ENCODE results near the gene GSK3B. TPM values are rescaled to one million over a fixed set of nuclear protein-coding genes. Genes with fewer than 3 reads are reported as not detected.

GSK3B gene
- total and polyA plus RNA-seq, 2 donors (not counting 3 experiments of a cell fraction or from before 2014, with no cell fraction given): 22.1 to 50.1 TPM

DNA sequence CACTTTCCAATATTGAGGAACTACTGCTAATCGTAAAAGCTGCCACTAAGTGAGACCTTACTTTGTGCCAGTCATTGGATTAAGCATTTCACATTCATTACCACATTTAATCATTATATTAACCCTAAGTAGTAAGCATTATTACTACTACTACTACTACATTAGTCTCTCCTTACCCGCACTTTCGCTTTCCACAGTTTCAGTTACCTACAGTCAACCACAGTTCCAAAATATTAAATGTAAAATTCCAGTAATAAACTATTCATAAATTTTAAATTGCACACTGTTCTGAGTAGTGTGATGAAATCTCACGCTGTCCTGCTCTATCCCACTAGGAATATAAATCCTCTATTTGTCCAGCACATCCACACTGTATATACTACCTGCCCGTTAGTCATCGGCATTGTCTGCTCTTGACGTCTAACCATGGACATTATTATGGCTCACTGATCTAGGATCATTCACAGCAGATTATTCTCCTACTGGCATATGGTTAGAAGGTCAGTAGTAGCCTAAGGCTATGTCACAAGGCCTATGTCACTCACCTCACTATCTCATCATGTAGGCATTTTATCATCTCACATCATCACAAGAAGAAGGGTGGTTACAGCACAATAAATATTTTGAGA, 121.1 kb downstream of the GSK3B start:
- H2AFZ ChIP-seq (ENCODE audit: low read depth, low read length): no peak overlapping the region
- peaks cover 77% of the 10 kb centered on the region for H3K79me2 ChIP-seq (ENCODE audit: control insufficient read depth, insufficient read depth, low read length)
- H3K27me3 ChIP-seq (ENCODE audit: control insufficient read depth in 2 of 2, insufficient read depth in 2 of 2, low read length in 2 of 2): no peaks in the 10 kb centered on the region
- no peaks in the 10 kb centered on the region for H3K4me1 ChIP-seq (ENCODE audit: control insufficient read depth, extremely low read depth, insufficient read depth, low read length)
- no peak for FAIRE-seq
- intact Hi-C loops (cut with micrococcal nuclease): no loop called here
- ChIA-PET CTCF (interaction anchor here (1.1 kb wide), 1 partner anchor 18 kb away, joined by 3 read pairs; no protein-coding TSS in a partner anchor), POLR2A (no interaction called here)
- BruUV-seq (replicated peaks): no TSS peak
- peaks cover 11% of the 10 kb centered on the region for H4K20me1 ChIP-seq (replicated peaks; ENCODE audit: control insufficient read depth, extremely low read depth, insufficient read depth, low read length)
- H3K9me3 ChIP-seq (replicated peaks; ENCODE audit: control insufficient read depth, insufficient read depth, low read length): no peaks in the 10 kb centered on the region
- no peak overlapping the region for H3K27ac ChIP-seq (ENCODE audit: insufficient read depth, low read depth, low read length)
- H3K4me3 ChIP-seq (replicated peaks in 1 of 3; ENCODE audit: insufficient read depth in 1 of 3, low read depth in 1 of 3, low read length in 3 of 3): no peak overlapping the region
- peaks cover 4% of the 10 kb centered on the region for H3K9me1 ChIP-seq (replicated peaks; ENCODE audit: control insufficient read depth, extremely low read depth, insufficient read depth, low read length)
- dilution Hi-C loops (cut with MboI; ENCODE audit: extremely low pct_ligation_motif_present, low sequenced_read_pairs): no loop called here
- no peak overlapping the region for H3K4me2 ChIP-seq (ENCODE audit: insufficient read depth, low read length)
- H3K9ac ChIP-seq (replicated peaks; ENCODE audit: extremely low read depth, insufficient read depth, low read length): no peak overlapping the region
- DNase-seq (ENCODE audit: low read depth, low spot score): no peak
- no peaks in the 10 kb centered on the region for H3K36me3 ChIP-seq (ENCODE audit: control insufficient read depth in 2 of 2, extremely low read depth in 1 of 2, insufficient read depth in 2 of 2, low read length in 2 of 2)
- TF ChIP-seq MAX (IDR thresholded peaks at IDR 0.05; ENCODE audit: insufficient read depth, insufficient read length) (no peak), EZH2 (IDR thresholded peaks at IDR 0.05; ENCODE audit: borderline replicate concordance, low read depth, low read length, severe bottlenecking) (no peak), GATA2 (IDR thresholded peaks at IDR 0.05; ENCODE audit: insufficient read depth, insufficient read length, low read depth, low read length) (no peak), JUN (IDR thresholded peaks at IDR 0.05; ENCODE audit: borderline replicate concordance, insufficient read depth, insufficient read length, low read depth) (no peak), CTCF (IDR thresholded peaks at IDR 0.05; ENCODE audit: extremely low read depth in 1 of 2, insufficient read depth in 1 of 2, low read depth in 1 of 2, low read length in 2 of 2) (no peak), POLR2AphosphoS5 (IDR thresholded peaks at IDR 0.05; ENCODE audit: insufficient read depth, low read depth, low read length) (no peak), FOS (IDR thresholded peaks at IDR 0.05; ENCODE audit: borderline replicate concordance, insufficient read depth, low read length) (no peak), MYC (IDR thresholded peaks at IDR 0.05; ENCODE audit: low read depth, low read length) (no peak)
